ENCODE results near the gene PLCXD1.
"Not testable (repeated sequence)": the region's sequence is repeated elsewhere in the genome, so short reads cannot be mapped to it uniquely, and the experiment has no call there.

PLCXD1 gene

DNA sequence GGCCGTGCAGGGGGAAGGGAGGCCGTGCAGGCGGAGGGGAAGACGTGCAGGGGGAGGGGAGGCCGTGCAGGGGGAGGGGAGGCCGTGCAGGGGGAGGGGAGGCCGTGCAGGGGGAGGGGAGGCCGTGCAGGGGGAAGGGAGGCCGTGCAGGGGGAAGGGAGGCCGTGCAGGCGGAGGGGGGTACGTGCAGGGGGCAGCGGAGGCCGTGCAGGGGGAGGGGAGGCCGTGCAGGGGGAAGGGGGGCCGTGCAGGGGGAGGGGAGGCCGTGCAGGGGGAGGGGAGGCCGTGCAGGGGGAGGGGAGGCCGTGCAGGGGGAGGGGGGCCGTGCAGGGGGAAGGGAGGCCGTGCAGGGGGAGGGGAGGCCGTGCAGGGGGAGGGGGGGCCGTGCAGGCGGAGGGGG lies 459 bp upstream of the PLCXD1 start:
- not testable (repeated sequence) for H3K9me3 ChIP-seq (ENCODE audit: insufficient read depth, low read depth, low read length); DNase-seq; H4K91ac ChIP-seq (ENCODE audit: low read depth, low read length); H3K27ac ChIP-seq (ENCODE audit: low read depth, low read length); H2BK5ac ChIP-seq (ENCODE audit: low read depth, low read length, poor library complexity); H3K18ac ChIP-seq (ENCODE audit: low read length); H4K8ac ChIP-seq (ENCODE audit: low read depth, low read length); H3K27me3 ChIP-seq (ENCODE audit: insufficient read depth, low read length); H3K4me2 ChIP-seq (ENCODE audit: low read length); H2BK12ac ChIP-seq (ENCODE audit: low read length); H3K4ac ChIP-seq (ENCODE audit: low read depth, low read length); H3K23ac ChIP-seq (ENCODE audit: low read length); H2AK5ac ChIP-seq (ENCODE audit: low read length); H4K12ac ChIP-seq (ENCODE audit: low read depth, low read length); H2AFZ ChIP-seq (ENCODE audit: insufficient read depth, low read length, poor library complexity); H2BK120ac ChIP-seq (ENCODE audit: insufficient read depth, low read length, poor library complexity); H3K4me3 ChIP-seq (ENCODE audit: low read depth, low read length); H3K14ac ChIP-seq (ENCODE audit: low read length); H3K9ac ChIP-seq (ENCODE audit: low read length)
- Histone ChIP-seq H3K79me1 (ENCODE audit: low read length) (peaks cover 19% of the 10 kb centered on the region), H3K36me3 (ENCODE audit: control insufficient read depth in 1 of 2, insufficient read depth in 2 of 2, low read length in 2 of 2) (peaks cover 18 to 19% of the 10 kb centered on the region in 2 experiments), H3K4me1 (ENCODE audit: control insufficient read depth in 1 of 2, insufficient read depth in 2 of 2, low read length in 2 of 2) (peaks cover 6 to 20% of the 10 kb centered on the region in 2 experiments), H3K79me2 (ENCODE audit: control insufficient read depth, insufficient read depth, low read length, poor library complexity) (peaks cover 12% of the 10 kb centered on the region)
- WGBS (ENCODE audit: extremely low coverage, insufficient coverage, insufficient read length) = no CpG with 5 or more reads among the region's 24 CpGs

DNA sequence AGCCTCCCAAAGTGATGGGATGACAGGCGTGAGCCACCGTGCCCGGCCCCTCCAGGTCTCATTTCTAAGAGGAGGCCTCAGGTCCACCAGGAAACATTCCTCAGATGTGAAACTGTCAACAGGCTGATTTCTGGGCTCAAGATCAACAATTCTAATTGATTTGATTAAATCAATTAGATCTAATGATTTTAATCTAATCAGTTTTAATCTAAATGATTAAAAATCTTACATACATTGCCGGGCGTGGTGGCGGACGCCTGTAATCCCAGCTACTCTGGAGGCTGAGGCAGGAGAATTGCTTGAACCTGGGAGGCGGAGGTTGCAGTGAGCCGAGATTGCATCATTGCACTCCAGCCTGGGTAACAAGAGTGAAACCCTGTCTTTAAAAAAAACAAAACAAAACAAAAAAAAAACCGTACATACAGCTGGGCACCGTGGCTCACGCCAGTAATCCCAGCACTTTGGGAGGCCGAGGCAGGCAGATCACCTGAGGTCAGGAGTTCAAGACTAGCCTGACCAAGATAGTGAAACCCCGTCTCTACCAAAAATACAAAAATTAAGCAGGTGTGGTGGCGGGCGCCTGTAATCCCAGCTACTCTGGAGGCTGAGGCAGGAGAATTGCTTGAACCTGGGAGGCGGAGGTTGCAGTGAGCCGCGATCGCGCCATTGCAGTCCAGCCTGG lies 960 bp downstream of the PLCXD1 start:
- H4K12ac ChIP-seq (ENCODE audit: low read depth, low read length); H3K27ac ChIP-seq (ENCODE audit: low read depth, low read length); H3K4ac ChIP-seq (ENCODE audit: low read depth, low read length); H3K14ac ChIP-seq (ENCODE audit: low read length); H2BK5ac ChIP-seq (ENCODE audit: low read depth, low read length, poor library complexity); H4K8ac ChIP-seq (ENCODE audit: low read depth, low read length); H2BK12ac ChIP-seq (ENCODE audit: low read length); H3K9ac ChIP-seq (ENCODE audit: low read length); DNase-seq; H3K4me3 ChIP-seq (ENCODE audit: low read depth, low read length); H3K27me3 ChIP-seq (ENCODE audit: insufficient read depth, low read length); H3K9me3 ChIP-seq (ENCODE audit: insufficient read depth, low read depth, low read length); H2AFZ ChIP-seq (ENCODE audit: insufficient read depth, low read length, poor library complexity); H2AK5ac ChIP-seq (ENCODE audit: low read length); H2BK120ac ChIP-seq (ENCODE audit: insufficient read depth, low read length, poor library complexity); H3K4me2 ChIP-seq (ENCODE audit: low read length); H3K79me1 ChIP-seq (ENCODE audit: low read length); H4K91ac ChIP-seq (ENCODE audit: low read depth, low read length); H3K18ac ChIP-seq (ENCODE audit: low read length); H3K79me2 ChIP-seq (ENCODE audit: control insufficient read depth, insufficient read depth, low read length, poor library complexity); H3K23ac ChIP-seq (ENCODE audit: low read length): not testable (repeated sequence)
- Histone ChIP-seq H3K4me1 (ENCODE audit: control insufficient read depth in 1 of 2, insufficient read depth in 2 of 2, low read length in 2 of 2) (peaks cover 6 to 17% of the 10 kb centered on the region in 2 experiments), H3K36me3 (ENCODE audit: control insufficient read depth in 1 of 2, insufficient read depth in 2 of 2, low read length in 2 of 2) (peaks cover 30% of the 10 kb centered on the region in 2 experiments)
- whole genome bisulfite sequencing (ENCODE audit: extremely low coverage, insufficient coverage, insufficient read length) = no CpG with 5 or more reads among the region's 21 CpGs

DNA sequence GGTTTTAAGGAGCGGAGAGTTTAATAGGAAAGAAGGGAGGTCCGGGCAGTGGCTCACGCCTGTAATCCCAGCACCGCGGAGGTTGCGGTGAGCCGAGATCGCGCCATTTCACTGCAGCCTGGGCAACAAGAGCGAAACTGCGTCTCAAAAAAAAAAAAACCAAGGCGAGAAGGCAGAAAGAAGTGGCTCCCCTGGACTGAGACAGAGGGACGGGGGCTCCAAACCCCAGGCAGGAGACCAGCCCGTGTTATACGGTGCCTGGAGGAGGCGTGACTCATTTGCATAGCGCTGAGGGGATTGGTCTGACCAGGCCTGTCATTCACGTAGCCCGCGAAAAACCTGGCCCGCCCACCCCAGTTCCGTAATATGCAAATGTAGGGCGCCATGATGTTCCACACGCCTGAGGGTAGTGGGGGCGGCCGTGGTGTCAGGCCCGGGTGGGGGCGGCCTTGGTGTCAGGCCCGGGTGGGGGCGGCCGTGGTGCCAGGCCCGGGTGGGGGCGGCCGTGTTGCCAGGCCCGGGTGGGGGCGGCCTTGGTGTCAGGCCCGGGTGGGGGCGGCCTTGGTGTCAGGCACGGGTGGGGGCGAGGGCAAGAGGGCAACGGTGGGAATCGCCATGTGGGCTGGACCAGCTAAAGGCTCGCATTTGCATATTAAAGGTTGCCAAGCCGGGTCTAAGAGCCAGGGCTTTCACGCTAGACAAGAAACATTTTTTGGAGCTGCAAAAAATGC lies 2.1 kb downstream of the PLCXD1 start:
- Histone ChIP-seq H3K14ac (ENCODE audit: low read length) (no peak overlapping the region), H3K27me3 (ENCODE audit: insufficient read depth, low read length) (no peaks in the 10 kb centered on the region), H3K4ac (ENCODE audit: low read depth, low read length) (peak overlapping the region; percentile 28), H2BK12ac (ENCODE audit: low read length) (no peak overlapping the region), H3K4me3 (ENCODE audit: low read depth, low read length) (peak overlapping the region; percentile 69), H3K18ac (ENCODE audit: low read length) (no peak overlapping the region), H2BK5ac (ENCODE audit: low read depth, low read length, poor library complexity) (peak overlapping the region; percentile 63), H3K4me2 (ENCODE audit: low read length) (peak overlapping the region; percentile 80), H2AK5ac (ENCODE audit: low read length) (no peak overlapping the region), H3K9ac (ENCODE audit: low read length) (peak overlapping the region; percentile 74), H4K12ac (ENCODE audit: low read depth, low read length) (no peak overlapping the region), H2BK120ac (ENCODE audit: insufficient read depth, low read length, poor library complexity) (no peak overlapping the region), H4K8ac (ENCODE audit: low read depth, low read length) (peak overlapping the region; percentile 14), H3K27ac (ENCODE audit: low read depth, low read length) (peak overlapping the region; percentile 75), H2AFZ (ENCODE audit: insufficient read depth, low read length, poor library complexity) (no peak overlapping the region), H3K9me3 (ENCODE audit: insufficient read depth, low read depth, low read length) (peaks cover 9% of the 10 kb centered on the region), H3K4me1 (ENCODE audit: control insufficient read depth in 1 of 2, insufficient read depth in 2 of 2, low read length in 2 of 2) (peaks cover 6 to 15% of the 10 kb centered on the region in 2 experiments), H3K23ac (ENCODE audit: low read length) (no peak overlapping the region), H3K79me1 (ENCODE audit: low read length) (peaks cover 7% of the 10 kb centered on the region), H3K79me2 (ENCODE audit: control insufficient read depth, insufficient read depth, low read length, poor library complexity) (peaks cover 3% of the 10 kb centered on the region), H3K36me3 (ENCODE audit: control insufficient read depth in 1 of 2, insufficient read depth in 2 of 2, low read length in 2 of 2) (peaks cover 36 to 37% of the 10 kb centered on the region in 2 experiments), H4K91ac (ENCODE audit: low read depth, low read length) (peak overlapping the region; percentile 42)
- DNase-seq = peak; percentile 83 to 87
- WGBS (ENCODE audit: extremely low coverage, insufficient coverage, insufficient read length) = no CpG with 5 or more reads among the region's 45 CpGs

DNA sequence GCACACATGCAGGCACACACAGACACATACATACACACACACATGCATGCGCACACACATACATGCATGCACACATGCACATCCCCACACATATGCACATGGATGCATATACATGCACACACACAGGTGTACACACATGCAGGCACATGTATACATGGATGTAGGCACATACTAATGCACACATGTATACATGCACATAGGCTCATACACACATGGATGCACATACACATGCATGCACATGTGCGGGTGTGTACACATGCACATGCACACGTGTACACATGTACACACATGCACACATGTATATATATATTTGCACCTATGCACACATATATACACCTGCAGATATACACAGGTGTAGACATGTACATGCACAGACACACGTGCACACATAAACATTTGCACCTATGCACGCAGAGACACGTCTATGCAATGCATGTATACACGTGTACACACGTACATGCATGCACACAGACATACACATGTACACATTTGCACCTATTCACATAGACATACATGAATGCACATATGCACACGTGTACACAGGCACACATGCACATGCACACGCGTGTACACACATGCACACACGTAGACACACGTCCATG lies 4.0 kb downstream of the PLCXD1 start:
- no peak overlapping the region for H2BK5ac ChIP-seq (ENCODE audit: low read depth, low read length, poor library complexity)
- no peak overlapping the region for H2AFZ ChIP-seq (ENCODE audit: insufficient read depth, low read length, poor library complexity)
- H2BK12ac ChIP-seq (ENCODE audit: low read length) = no peak overlapping the region
- no peaks in the 10 kb centered on the region for H3K79me2 ChIP-seq (ENCODE audit: control insufficient read depth, insufficient read depth, low read length, poor library complexity)
- H2BK120ac ChIP-seq (ENCODE audit: insufficient read depth, low read length, poor library complexity) = no peak overlapping the region
- no peak overlapping the region for H3K23ac ChIP-seq (ENCODE audit: low read length)
- H3K36me3 ChIP-seq (ENCODE audit: control insufficient read depth in 1 of 2, insufficient read depth in 2 of 2, low read length in 2 of 2) = peaks cover 53 to 55% of the 10 kb centered on the region in 2 experiments
- peaks cover 0 to 4% of the 10 kb centered on the region in 2 experiments for H3K4me1 ChIP-seq (ENCODE audit: control insufficient read depth in 1 of 2, insufficient read depth in 2 of 2, low read length in 2 of 2)
- no peak overlapping the region for H4K91ac ChIP-seq (ENCODE audit: low read depth, low read length)
- peaks cover 13% of the 10 kb centered on the region for H3K9me3 ChIP-seq (ENCODE audit: insufficient read depth, low read depth, low read length)
- no peak overlapping the region for H3K27ac ChIP-seq (ENCODE audit: low read depth, low read length)
- no peak for DNase-seq
- peaks cover 3% of the 10 kb centered on the region for H3K79me1 ChIP-seq (ENCODE audit: low read length)
- H2AK5ac ChIP-seq (ENCODE audit: low read length) = no peak overlapping the region
- H4K12ac ChIP-seq (ENCODE audit: low read depth, low read length) = no peak overlapping the region
- no peak overlapping the region for H3K4ac ChIP-seq (ENCODE audit: low read depth, low read length)
- H4K8ac ChIP-seq (ENCODE audit: low read depth, low read length) = no peak overlapping the region
- H3K9ac ChIP-seq (ENCODE audit: low read length) = no peak overlapping the region
- no peak overlapping the region for H3K4me2 ChIP-seq (ENCODE audit: low read length)
- no peak overlapping the region for H3K14ac ChIP-seq (ENCODE audit: low read length)
- H3K27me3 ChIP-seq (ENCODE audit: insufficient read depth, low read length) = no peaks in the 10 kb centered on the region
- WGBS (ENCODE audit: extremely low coverage, insufficient coverage, insufficient read length) = no CpG with 5 or more reads among the region's 13 CpGs
- H3K18ac ChIP-seq (ENCODE audit: low read length) = no peak overlapping the region
- peak overlapping the region; percentile 1 for H3K4me3 ChIP-seq (ENCODE audit: low read depth, low read length)
